Keratinocyte (primary cell): Measurements from ENCODE around the gene CCDC148.

ENCODE experiments used
- EZH2 ChIP-seq: IDR thresholded peaks from one replicate; pipeline ENCODE4 v1.6.1; 2012; ENCODE audit warnings: inconsistent platforms, mild to moderate bottlenecking, low read length, moderate library complexity
- TF ChIP-seq, protein P1 (sequence below), 3 experiments: IDR thresholded peaks in 1 of 3; conservative IDR thresholded peaks in 1 of 3; optimal IDR thresholded peaks in 1 of 3; 2 replicates in 2 of 3; 3 replicates in 1 of 3; pipeline versions ENCODE3 to v1.5.1; 2011; ENCODE audit warnings: low read length in 3 of 3, mild to moderate bottlenecking in 3 of 3, moderate library complexity in 2 of 3, control low read depth in 1 of 3, inconsistent platforms in 1 of 3; ENCODE audit not compliant: insufficient read depth in 2 of 3; ENCODE audit errors: extremely low read depth in 1 of 3

DNA sequence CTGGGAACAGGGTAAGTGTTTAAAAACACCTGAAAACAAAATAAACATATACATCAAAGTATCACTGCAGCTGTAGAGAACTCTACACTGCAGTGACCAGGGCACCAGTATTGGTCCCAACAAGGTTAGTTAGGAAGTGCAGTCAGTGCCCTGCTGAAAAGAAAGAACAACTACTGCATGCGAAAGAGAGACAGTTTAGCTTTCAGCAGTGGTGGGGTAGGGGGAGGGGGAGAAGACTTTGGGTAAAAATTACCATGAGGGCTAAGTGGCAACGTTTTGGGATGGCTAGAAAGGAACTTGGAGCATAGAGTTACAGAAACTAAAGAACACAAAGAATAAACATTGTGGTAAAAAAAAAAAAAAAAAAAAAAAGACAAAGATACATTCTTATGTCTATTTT, 242.8 kb downstream of the CCDC148 start:
- TF ChIP-seq, protein P1, sequence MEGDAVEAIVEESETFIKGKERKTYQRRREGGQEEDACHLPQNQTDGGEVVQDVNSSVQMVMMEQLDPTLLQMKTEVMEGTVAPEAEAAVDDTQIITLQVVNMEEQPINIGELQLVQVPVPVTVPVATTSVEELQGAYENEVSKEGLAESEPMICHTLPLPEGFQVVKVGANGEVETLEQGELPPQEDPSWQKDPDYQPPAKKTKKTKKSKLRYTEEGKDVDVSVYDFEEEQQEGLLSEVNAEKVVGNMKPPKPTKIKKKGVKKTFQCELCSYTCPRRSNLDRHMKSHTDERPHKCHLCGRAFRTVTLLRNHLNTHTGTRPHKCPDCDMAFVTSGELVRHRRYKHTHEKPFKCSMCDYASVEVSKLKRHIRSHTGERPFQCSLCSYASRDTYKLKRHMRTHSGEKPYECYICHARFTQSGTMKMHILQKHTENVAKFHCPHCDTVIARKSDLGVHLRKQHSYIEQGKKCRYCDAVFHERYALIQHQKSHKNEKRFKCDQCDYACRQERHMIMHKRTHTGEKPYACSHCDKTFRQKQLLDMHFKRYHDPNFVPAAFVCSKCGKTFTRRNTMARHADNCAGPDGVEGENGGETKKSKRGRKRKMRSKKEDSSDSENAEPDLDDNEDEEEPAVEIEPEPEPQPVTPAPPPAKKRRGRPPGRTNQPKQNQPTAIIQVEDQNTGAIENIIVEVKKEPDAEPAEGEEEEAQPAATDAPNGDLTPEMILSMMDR (optimal IDR thresholded peaks at IDR 0.05 in 1 of 3, IDR thresholded peaks at IDR 0.05 in 1 of 3, conservative IDR thresholded peaks at IDR 0.05 in 1 of 3; ENCODE audit: extremely low read depth in 1 of 3, insufficient read depth in 2 of 3, low read length in 3 of 3) = no peak
- TF ChIP-seq EZH2 = no peak
